ENCODE results near the gene SLC44A1. TPM values are rescaled to one million over a fixed set of nuclear protein-coding genes. Genes with fewer than 3 reads are reported as not detected.
A peak's percentile ranks its signal among the peaks of the same experiment; 100 is the strongest.

SLC44A1 gene
- total RNA-seq (2014; rRNA removed; shearing (Covaris generic)) (52.6 and 54.6 TPM in 2 replicates), polyA plus RNA-seq (2016; fragmentation: Nextera tagmentation; extraction: Ambion mirVana) (27.8 and 30.4 TPM in 2 replicates)

- peak within 1 kb of the TSS; percentile 80 for H3K27ac ChIP-seq
- H3K36me3 ChIP-seq (ENCODE audit: low read depth), result no peaks in the 10 kb centered on the region
- WGBS, 2 experiments (ENCODE audit: low coverage in 1 of 2, low lambda C conversion rate in 2 of 2, missing lambda C conversion rate in 2 of 2), result 3 to 6% methylated on average over 22 to 26 of the region's 63 CpGs
- TF ChIP-seq EZH2 (IDR thresholded peaks at IDR 0.05; ENCODE audit: insufficient read depth, poor library complexity, severe bottlenecking), result no peak
- no peak for TF ChIP-seq EZH2phosphoT487 (IDR thresholded peaks at IDR 0.05; ENCODE audit: insufficient read depth, low read depth)
- peak within 1 kb of the TSS; percentile 90 for H3K9ac ChIP-seq
- peak within 1 kb of the TSS; percentile 96 for H3K4me3 ChIP-seq
- in situ Hi-C loops (cut with MboI), result no loop called here
- no peaks in the 10 kb centered on the region for H3K9me2 ChIP-seq (ENCODE audit: insufficient read depth)
- H4K20me1 ChIP-seq (ENCODE audit: insufficient read depth), result no peaks in the 10 kb centered on the region
- H3K27me3 ChIP-seq (replicated peaks; ENCODE audit: insufficient read depth), result no peaks in the 10 kb centered on the region
- peaks cover 35% of the 10 kb centered on the region for H3K79me2 ChIP-seq (ENCODE audit: insufficient read depth)
- peak within 1 kb of the TSS; percentile 95 for H2AFZ ChIP-seq
- peak within 1 kb of the TSS; percentile 94 for H3K4me2 ChIP-seq (ENCODE audit: unreplicated experiment)
- H3K9me3 ChIP-seq (ENCODE audit: low read depth), result no peaks in the 10 kb centered on the region
- H3K4me1 ChIP-seq (ENCODE audit: insufficient read depth), result peaks cover 36% of the 10 kb centered on the region
- DNase-seq, result peak; percentile 99
- peaks cover 32% of the 10 kb centered on the region for H3F3A ChIP-seq (ENCODE audit: insufficient read depth)
Measured at GRCh38 chr9:105244003-105244733, at the start of gene SLC44A1. Gene SLC44A1, plus strand, starts transcription at chr9:105244651. Its CDS starts 218 bp downstream, at chr9:105244869.

DNA sequence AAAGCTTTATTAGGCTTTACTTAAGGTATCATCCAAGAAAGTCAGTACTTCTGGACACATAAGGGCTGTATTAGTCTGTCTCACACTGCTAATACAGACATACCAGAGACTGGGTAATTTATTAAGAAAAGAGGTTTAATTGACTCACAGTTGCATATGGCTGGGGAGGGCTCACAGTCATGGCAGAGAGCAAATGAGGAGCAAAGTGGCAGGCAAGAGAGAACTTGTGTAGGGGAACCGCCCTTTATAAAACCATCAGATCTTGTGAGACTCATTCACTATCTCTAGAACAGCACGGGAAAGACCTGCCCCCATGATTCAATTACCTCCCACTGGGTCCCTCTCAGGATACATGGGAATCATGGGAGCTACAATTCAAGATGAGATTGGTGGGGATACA is 49.2 kb upstream of the SLC44A1 start:
- H3K9me2 ChIP-seq (ENCODE audit: insufficient read depth), result no peaks in the 10 kb centered on the region
- WGBS, 2 experiments (ENCODE audit: low coverage in 1 of 2, low lambda C conversion rate in 2 of 2, missing lambda C conversion rate in 2 of 2), result 95 to 96% methylated on average over 2 of the region's 2 CpGs
- no peak overlapping the region for H3K4me2 ChIP-seq (ENCODE audit: unreplicated experiment)
- H3K27me3 ChIP-seq (replicated peaks; ENCODE audit: insufficient read depth), result no peaks in the 10 kb centered on the region
- DNase-seq, result no peak
- H3K9ac ChIP-seq, result no peak overlapping the region
- no peak overlapping the region for H2AFZ ChIP-seq
- no peaks in the 10 kb centered on the region for H3K79me2 ChIP-seq (ENCODE audit: insufficient read depth)
- H3F3A ChIP-seq (ENCODE audit: insufficient read depth), result no peaks in the 10 kb centered on the region; the same call in 1 of the 2 replicates
- TF ChIP-seq EZH2 (IDR thresholded peaks at IDR 0.05; ENCODE audit: insufficient read depth, poor library complexity, severe bottlenecking), result no peak
- TF ChIP-seq EZH2phosphoT487 (IDR thresholded peaks at IDR 0.05; ENCODE audit: insufficient read depth, low read depth), result no peak
- peaks cover 10% of the 10 kb centered on the region for H3K4me1 ChIP-seq (ENCODE audit: insufficient read depth)
- no peak overlapping the region for H3K4me3 ChIP-seq
- no peaks in the 10 kb centered on the region for H3K9me3 ChIP-seq (ENCODE audit: low read depth)
- H3K27ac ChIP-seq, result no peak overlapping the region
- in situ Hi-C loops (cut with MboI), result no loop called here
- no peaks in the 10 kb centered on the region for H4K20me1 ChIP-seq (ENCODE audit: insufficient read depth)
- no peaks in the 10 kb centered on the region for H3K36me3 ChIP-seq (ENCODE audit: low read depth)

- H3K9me2 ChIP-seq (ENCODE audit: insufficient read depth), result no peaks in the 10 kb centered on the region
- H3K9me3 ChIP-seq (ENCODE audit: low read depth), result no peaks in the 10 kb centered on the region
- H3K27ac ChIP-seq, result no peak overlapping the region
- H4K20me1 ChIP-seq (ENCODE audit: insufficient read depth), result no peaks in the 10 kb centered on the region
- peaks cover 3% of the 10 kb centered on the region; the same call in 1 of the 2 replicates for H3K4me1 ChIP-seq (ENCODE audit: insufficient read depth)
- H3F3A ChIP-seq (ENCODE audit: insufficient read depth), result no peaks in the 10 kb centered on the region
- 94 to 97% methylated on average over 2 of the region's 2 CpGs for WGBS, 2 experiments (ENCODE audit: low coverage in 1 of 2, low lambda C conversion rate in 2 of 2, missing lambda C conversion rate in 2 of 2)
- no peak overlapping the region for H3K9ac ChIP-seq
- no peak for TF ChIP-seq EZH2 (IDR thresholded peaks at IDR 0.05; ENCODE audit: insufficient read depth, poor library complexity, severe bottlenecking)
- no peak for DNase-seq
- in situ Hi-C loops (cut with MboI), result no loop called here
- H3K79me2 ChIP-seq (ENCODE audit: insufficient read depth), result no peaks in the 10 kb centered on the region
- H3K4me3 ChIP-seq, result no peak overlapping the region
- no peak overlapping the region for H2AFZ ChIP-seq
- H3K36me3 ChIP-seq (ENCODE audit: low read depth), result no peaks in the 10 kb centered on the region
- H3K27me3 ChIP-seq (replicated peaks; ENCODE audit: insufficient read depth), result no peaks in the 10 kb centered on the region
- H3K4me2 ChIP-seq (ENCODE audit: unreplicated experiment), result no peak overlapping the region
Measured at GRCh38 chr9:105198023-105198422, 46.4 kb upstream of the SLC44A1 start.

DNA sequence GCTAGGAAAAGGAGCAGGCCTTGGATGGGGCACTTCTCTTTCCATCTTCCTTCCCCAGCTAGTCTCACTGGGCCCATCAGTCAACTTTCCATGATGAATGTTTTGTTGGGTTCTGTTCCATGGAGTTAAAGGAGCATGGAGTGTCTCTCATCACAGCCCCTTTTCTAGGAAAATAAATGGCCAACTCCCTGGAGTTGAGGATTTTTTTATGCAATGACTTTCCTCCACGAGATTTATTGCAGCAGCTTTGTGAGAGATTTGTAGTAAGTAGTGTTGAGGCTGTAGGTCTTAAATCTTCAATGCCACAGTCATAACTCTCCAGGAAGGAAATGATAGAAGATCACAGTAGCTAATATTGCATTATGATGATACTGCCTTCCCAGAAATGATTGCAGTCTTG is 45.6 kb upstream of the SLC44A1 start:
- no peak overlapping the region for H2AFZ ChIP-seq

More for the DNA sequence above, 45.6 kb upstream of the SLC44A1 start:
- no peak overlapping the region for H3K27ac ChIP-seq
- H3K27me3 ChIP-seq (replicated peaks; ENCODE audit: insufficient read depth), result no peaks in the 10 kb centered on the region
- in situ Hi-C loops (cut with MboI), result no loop called here
- H3K9ac ChIP-seq, result no peak overlapping the region
- TF ChIP-seq EZH2phosphoT487 (IDR thresholded peaks at IDR 0.05; ENCODE audit: insufficient read depth, low read depth) (no peak), EZH2 (IDR thresholded peaks at IDR 0.05; ENCODE audit: insufficient read depth, poor library complexity, severe bottlenecking) (no peak)
- no peaks in the 10 kb centered on the region for H3K9me2 ChIP-seq (ENCODE audit: insufficient read depth)
- H4K20me1 ChIP-seq (ENCODE audit: insufficient read depth), result no peaks in the 10 kb centered on the region
- H3F3A ChIP-seq (ENCODE audit: insufficient read depth), result no peaks in the 10 kb centered on the region
- peaks cover 5% of the 10 kb centered on the region; the same call in 1 of the 2 replicates for H3K4me1 ChIP-seq (ENCODE audit: insufficient read depth)
- H3K36me3 ChIP-seq (ENCODE audit: low read depth), result no peaks in the 10 kb centered on the region
- DNase-seq, result no peak
- H3K9me3 ChIP-seq (ENCODE audit: low read depth), result no peaks in the 10 kb centered on the region
- WGBS, 2 experiments (ENCODE audit: low coverage in 1 of 2, low lambda C conversion rate in 2 of 2, missing lambda C conversion rate in 2 of 2), result 26 to 36% methylated on average over 1 of the region's 1 CpG
- no peak overlapping the region for H3K4me2 ChIP-seq (ENCODE audit: unreplicated experiment)
- H3K4me3 ChIP-seq, result no peak overlapping the region
- no peaks in the 10 kb centered on the region for H3K79me2 ChIP-seq (ENCODE audit: insufficient read depth)

All from GM23248 (cell line).